ENCODE results near the gene CDC73.

CDC73 gene

GRCh38 chr1:193241132-193241827 lies 119.4 kb downstream of the CDC73 start:
- no peak for DNase-seq (ENCODE audit: low spot score)
- TF ChIP-seq CTCF (IDR thresholded peaks at IDR 0.05): no peak
- no peak overlapping the region for H3K4me3 ChIP-seq
- H3K27ac ChIP-seq: no peak overlapping the region

- no peak for TF ChIP-seq CTCF (IDR thresholded peaks at IDR 0.05)
These were observed 120.2 kb downstream of the CDC73 start for GRCh38 chr1:193242000-193242399.

GRCh38 chr1:193249187-193249586 lies 127.4 kb downstream of the CDC73 start:
- H3K4me3 ChIP-seq: no peak overlapping the region
- TF ChIP-seq CTCF (IDR thresholded peaks at IDR 0.05): no peak
- no peak for DNase-seq (ENCODE audit: low spot score)
- H3K27ac ChIP-seq: no peak overlapping the region

More at GRCh38 chr1:193242000-193242399, 120.2 kb downstream of the CDC73 start:
- Histone ChIP-seq H3K4me3 (no peak overlapping the region), H3K27ac (no peak overlapping the region)
- no peak for DNase-seq (ENCODE audit: low spot score)

- TF ChIP-seq CTCF (IDR thresholded peaks at IDR 0.05): no peak
- no peak for DNase-seq (ENCODE audit: low spot score)
- no peak overlapping the region for H3K4me3 ChIP-seq
These were observed 130.1 kb downstream of the CDC73 start for GRCh38 chr1:193251950-193252349.

GRCh38 chr1:193256019-193256418 lies 134.2 kb downstream of the CDC73 start:
- no peak for DNase-seq (ENCODE audit: low spot score)
- TF ChIP-seq CTCF (IDR thresholded peaks at IDR 0.05): no peak
- no peak overlapping the region for H3K27ac ChIP-seq
- H3K4me3 ChIP-seq: no peak overlapping the region

More at GRCh38 chr1:193251950-193252349, 130.1 kb downstream of the CDC73 start:
- H3K27ac ChIP-seq: no peak overlapping the region

- TF ChIP-seq CTCF (IDR thresholded peaks at IDR 0.05): no peak
- Histone ChIP-seq H3K27ac (no peak overlapping the region), H3K4me3 (no peak overlapping the region)
- DNase-seq (ENCODE audit: low spot score): no peak
These were observed 137.8 kb downstream of the CDC73 start for GRCh38 chr1:193259636-193260035.

- no peak overlapping the region for H3K27ac ChIP-seq
- DNase-seq (ENCODE audit: low spot score): no peak
- H3K4me3 ChIP-seq: no peak overlapping the region
- no peak for TF ChIP-seq CTCF (IDR thresholded peaks at IDR 0.05)
These were observed 138.4 kb downstream of the CDC73 start for GRCh38 chr1:193260056-193260745.

All from coronary artery (tissue), 2 donors.